GM23338 (cell line): ENCODE data around the gene PSD4. TPM values are rescaled to one million over a fixed set of nuclear protein-coding genes. Genes with fewer than 3 reads are reported as not detected.

Experiments used
- ATAC-seq: fragments of 200-7000 bp; cut with Tn5 transposase; 3 replicates; pipeline ENCODE4 v1.9.1; 2020
- DNase-seq: peaks from one replicate; pipeline ENCODE4 v3.0.0-alpha.2; 2015; ENCODE audit warnings: low spot score
- H2AFZ ChIP-seq: fragments of 200-600 bp; sonication (generic); 2 replicates; pipeline ENCODE4 v1.8.0; 2016; ENCODE audit warnings: antibody characterized with exemption, mild to moderate bottlenecking, moderate library complexity
- H3F3A ChIP-seq: fragments of 200-600 bp; sonication (generic); replicated peaks from 2 replicates; pipeline ENCODE4 v1.8.0; 2017; ENCODE audit warnings: antibody characterized with exemption, mixed run types, low read depth
- H3K27ac ChIP-seq: fragments of 200-600 bp; sonication (generic); 2 replicates; pipeline ENCODE4 v1.6.1; 2016; ENCODE audit warnings: low read depth
- H3K27me3 ChIP-seq: fragments of 200-600 bp; sonication (generic); 2 replicates; pipeline ENCODE4 v1.8.0; 2016; ENCODE audit warnings: mild to moderate bottlenecking, mixed run types, moderate library complexity; ENCODE audit not compliant: insufficient read depth
- H3K36me3 ChIP-seq: fragments of 200-600 bp; sonication (generic); 2 replicates; pipeline ENCODE4 v1.8.0; 2016; ENCODE audit warnings: mild to moderate bottlenecking; ENCODE audit not compliant: insufficient read depth
- H3K4me1 ChIP-seq: fragments of 200-600 bp; sonication (generic); 2 replicates; pipeline ENCODE4 v1.8.0; 2016; ENCODE audit warnings: mild to moderate bottlenecking, moderate library complexity; ENCODE audit not compliant: insufficient read depth
- H3K4me2 ChIP-seq: fragments of 200-600 bp; sonication (generic); 2 replicates; pipeline ENCODE4 v1.7.1; 2017; ENCODE audit warnings: mixed run types
- H3K4me3 ChIP-seq: fragments of 200-600 bp; sonication (generic); 2 replicates; pipeline ENCODE4 v1.6.1; 2016; ENCODE audit warnings: mixed run types
- H3K79me2 ChIP-seq: fragments of 200-600 bp; sonication (generic); replicated peaks from 2 replicates; pipeline ENCODE4 v1.8.0; 2017; ENCODE audit warnings: mild to moderate bottlenecking; ENCODE audit not compliant: insufficient read depth
- H3K9me2 ChIP-seq: fragments of 200-600 bp; sonication (generic); 2 replicates; pipeline ENCODE4 v1.8.0; 2017; ENCODE audit not compliant: insufficient read depth
- H4K20me1 ChIP-seq: fragments of 200-600 bp; sonication (generic); replicated peaks from 2 replicates; pipeline ENCODE4 v1.8.0; 2017; ENCODE audit warnings: mild to moderate bottlenecking; ENCODE audit not compliant: insufficient read depth
- H3K27ac Mint-ChIP-seq: 2 replicates; pipeline ENCODE4 v1.8.0; 2020; ENCODE audit warnings: inconsistent platforms, mild to moderate bottlenecking, moderate library complexity, mixed read lengths
- H3K27me3 Mint-ChIP-seq: 3 replicates; pipeline ENCODE4 v1.8.0; 2022; ENCODE audit warnings: low read depth, mild to moderate bottlenecking, moderate library complexity, mixed read lengths, inconsistent platforms; ENCODE audit not compliant: insufficient read depth, poor library complexity
- H3K36me3 Mint-ChIP-seq: 3 replicates; pipeline ENCODE4 v1.8.0; 2021; ENCODE audit warnings: low read depth, mild to moderate bottlenecking, inconsistent platforms, moderate library complexity, mixed read lengths
- H3K4me1 Mint-ChIP-seq: 3 replicates; pipeline ENCODE4 v1.8.0; 2020; ENCODE audit warnings: mild to moderate bottlenecking, inconsistent platforms, mixed read lengths
- H3K4me3 Mint-ChIP-seq: 3 replicates; pipeline ENCODE4 v1.8.0; 2021; ENCODE audit warnings: moderate library complexity, mild to moderate bottlenecking, inconsistent platforms, mixed read lengths
- H3K9me3 Mint-ChIP-seq: 3 replicates; pipeline ENCODE4 v1.8.0; 2020; ENCODE audit warnings: moderate library complexity, mild to moderate bottlenecking, inconsistent platforms, mixed read lengths
- CREB1 ChIP-seq: fragments of 250-450 bp; sonication (Bioruptor Pico); IDR thresholded peaks from 2 replicates; pipeline ENCODE4 v1.5.0; 2020; ENCODE audit warnings: low read depth, mild to moderate bottlenecking, moderate library complexity
- EZH2phosphoT487 ChIP-seq: fragments of 200-600 bp; sonication (generic); IDR thresholded peaks from one replicate; pipeline ENCODE4 v1.8.1; 2018; ENCODE audit warnings: antibody characterized with exemption; ENCODE audit not compliant: unreplicated experiment
- NANOG ChIP-seq: IDR thresholded peaks from 2 replicates; pipeline ENCODE4 v1.6.1; 2016; ENCODE audit warnings: antibody characterized with exemption, borderline replicate concordance
- POLR2AphosphoS5 ChIP-seq: IDR thresholded peaks from 2 replicates; pipeline ENCODE4 v1.6.1; 2016; ENCODE audit warnings: antibody characterized with exemption, low read depth
- STAT1 ChIP-seq: IDR thresholded peaks from one replicate; pipeline ENCODE4 v1.6.1; 2016; ENCODE audit warnings: antibody characterized with exemption; ENCODE audit not compliant: unreplicated experiment
- ZNF114 ChIP-seq: fragments of 250-450 bp; sonication (Bioruptor Pico); IDR thresholded peaks from 2 replicates; pipeline ENCODE4 v1.5.0; 2020; ENCODE audit warnings: mild to moderate bottlenecking, moderate library complexity
- ZNF331 ChIP-seq: fragments of 250-450 bp; sonication (Bioruptor Pico); IDR thresholded peaks from 2 replicates; pipeline ENCODE4 v1.5.0; 2020; ENCODE audit warnings: low read depth, mild to moderate bottlenecking, moderate library complexity
- polyA plus RNA-seq: library from polyadenylated mRNA; unstranded; fragments of >200 nt; fragmentation: Nextera tagmentation; extraction: Ambion mirVana; gene quantifications from 2 replicates; pipeline ENCODE4 v1.2.1, GENCODE V29; 2016
- total RNA-seq: library from RNA; depleted of rRNA; stranded (reverse); fragments of >200 nt; shearing (Covaris generic); gene quantifications from 2 replicates; pipeline ENCODE4 v1.2.3, GENCODE V29; 2014
- TF ChIP-seq, protein P1 (sequence below): IDR thresholded peaks from one replicate; pipeline ENCODE4 v1.6.1; 2018; ENCODE audit warnings: antibody characterized with exemption; ENCODE audit not compliant: unreplicated experiment
- TF ChIP-seq, protein P2 (sequence below), 2 experiments: fragments of 200-600 bp in 1 of 2; sonication (generic) in 1 of 2; conservative IDR thresholded peaks; 2 replicates each; pipeline versions ENCODE4 v1.5.1 to v1.6.1; 2016 to 2017; ENCODE audit warnings: antibody characterized with exemption in 2 of 2, low read depth in 2 of 2, mild to moderate bottlenecking in 2 of 2, moderate library complexity in 1 of 2

PSD4 gene
- total and polyA plus RNA-seq, 2 experiments from 2014 or later, result 0.06 to 0.66 TPM

DNA sequence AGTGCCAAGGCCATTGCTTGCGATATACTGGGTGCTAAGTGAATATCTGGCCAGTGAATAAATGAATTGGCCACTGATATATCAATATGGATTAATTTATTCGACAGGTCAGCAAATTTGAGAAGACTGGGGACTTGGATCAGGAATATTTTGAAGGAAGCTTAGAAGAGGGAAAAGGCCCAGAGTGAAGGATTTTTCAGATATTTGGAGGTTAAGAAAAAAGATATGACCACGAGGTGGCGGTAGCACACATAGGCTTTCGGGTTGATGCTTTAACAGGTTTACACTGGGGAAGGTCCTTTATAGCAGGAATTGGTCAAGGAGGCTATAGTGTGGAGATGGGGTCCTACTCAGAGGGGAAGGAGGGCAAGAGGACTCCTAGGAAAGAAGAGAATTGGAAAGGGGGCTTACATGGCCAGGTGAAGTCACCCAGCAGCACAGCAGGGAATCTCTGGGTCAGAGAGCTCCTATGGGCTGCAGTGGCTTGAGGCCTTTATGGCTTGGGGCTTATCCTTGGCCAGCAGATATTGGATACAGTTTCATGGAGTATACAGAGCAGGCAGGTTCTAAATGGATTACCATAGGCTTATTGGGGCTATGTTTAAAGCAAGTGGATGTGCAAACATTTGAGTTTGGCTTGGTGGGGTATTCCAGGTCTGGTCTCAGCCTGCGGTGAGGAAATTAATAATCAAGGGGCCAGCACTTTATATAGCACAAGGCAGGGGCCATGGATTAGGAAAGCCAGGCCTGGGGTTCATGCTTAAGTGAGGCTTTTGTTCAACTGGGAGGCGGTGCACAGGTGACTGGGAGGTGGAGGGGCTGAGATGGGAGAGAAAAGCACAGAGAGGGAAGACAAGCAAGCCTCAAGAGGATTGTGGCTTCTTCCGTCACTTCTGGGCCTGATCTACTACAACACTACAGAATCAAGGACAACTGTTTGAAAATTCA is 36.7 kb upstream of the PSD4 start:
- ATAC-seq, result peak; percentile 76
- H3K4me3 ChIP-seq, result no peak overlapping the region
- no peaks in the 10 kb centered on the region for H3K36me3 Mint-ChIP-seq
- no peaks in the 10 kb centered on the region for H3K27me3 ChIP-seq
- no peak overlapping the region; the same call in 2 of the 3 replicates for H3K4me3 Mint-ChIP-seq
- H3K79me2 ChIP-seq, result no peaks in the 10 kb centered on the region
- no peaks in the 10 kb centered on the region for H3K9me3 Mint-ChIP-seq
- H3K36me3 ChIP-seq, result no peaks in the 10 kb centered on the region
- no peaks in the 10 kb centered on the region for H4K20me1 ChIP-seq
- H3K9me2 ChIP-seq, result no peaks in the 10 kb centered on the region
- no peak overlapping the region for H3K4me2 ChIP-seq
- no peaks in the 10 kb centered on the region for H3F3A ChIP-seq
- no peak overlapping the region for H3K27ac ChIP-seq
- no peak overlapping the region for H2AFZ ChIP-seq
- no peaks in the 10 kb centered on the region for H3K27me3 Mint-ChIP-seq
- H3K4me1 Mint-ChIP-seq, result no peaks in the 10 kb centered on the region; the same call in 2 of the 3 replicates
- TF ChIP-seq, protein P1, sequence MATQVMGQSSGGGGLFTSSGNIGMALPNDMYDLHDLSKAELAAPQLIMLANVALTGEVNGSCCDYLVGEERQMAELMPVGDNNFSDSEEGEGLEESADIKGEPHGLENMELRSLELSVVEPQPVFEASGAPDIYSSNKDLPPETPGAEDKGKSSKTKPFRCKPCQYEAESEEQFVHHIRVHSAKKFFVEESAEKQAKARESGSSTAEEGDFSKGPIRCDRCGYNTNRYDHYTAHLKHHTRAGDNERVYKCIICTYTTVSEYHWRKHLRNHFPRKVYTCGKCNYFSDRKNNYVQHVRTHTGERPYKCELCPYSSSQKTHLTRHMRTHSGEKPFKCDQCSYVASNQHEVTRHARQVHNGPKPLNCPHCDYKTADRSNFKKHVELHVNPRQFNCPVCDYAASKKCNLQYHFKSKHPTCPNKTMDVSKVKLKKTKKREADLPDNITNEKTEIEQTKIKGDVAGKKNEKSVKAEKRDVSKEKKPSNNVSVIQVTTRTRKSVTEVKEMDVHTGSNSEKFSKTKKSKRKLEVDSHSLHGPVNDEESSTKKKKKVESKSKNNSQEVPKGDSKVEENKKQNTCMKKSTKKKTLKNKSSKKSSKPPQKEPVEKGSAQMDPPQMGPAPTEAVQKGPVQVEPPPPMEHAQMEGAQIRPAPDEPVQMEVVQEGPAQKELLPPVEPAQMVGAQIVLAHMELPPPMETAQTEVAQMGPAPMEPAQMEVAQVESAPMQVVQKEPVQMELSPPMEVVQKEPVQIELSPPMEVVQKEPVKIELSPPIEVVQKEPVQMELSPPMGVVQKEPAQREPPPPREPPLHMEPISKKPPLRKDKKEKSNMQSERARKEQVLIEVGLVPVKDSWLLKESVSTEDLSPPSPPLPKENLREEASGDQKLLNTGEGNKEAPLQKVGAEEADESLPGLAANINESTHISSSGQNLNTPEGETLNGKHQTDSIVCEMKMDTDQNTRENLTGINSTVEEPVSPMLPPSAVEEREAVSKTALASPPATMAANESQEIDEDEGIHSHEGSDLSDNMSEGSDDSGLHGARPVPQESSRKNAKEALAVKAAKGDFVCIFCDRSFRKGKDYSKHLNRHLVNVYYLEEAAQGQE, result no peak
- TF ChIP-seq ZNF114 (CRISPR knock-in tag) (no peak), NANOG (no peak), POLR2AphosphoS5 (no peak)
- TF ChIP-seq, protein P2, sequence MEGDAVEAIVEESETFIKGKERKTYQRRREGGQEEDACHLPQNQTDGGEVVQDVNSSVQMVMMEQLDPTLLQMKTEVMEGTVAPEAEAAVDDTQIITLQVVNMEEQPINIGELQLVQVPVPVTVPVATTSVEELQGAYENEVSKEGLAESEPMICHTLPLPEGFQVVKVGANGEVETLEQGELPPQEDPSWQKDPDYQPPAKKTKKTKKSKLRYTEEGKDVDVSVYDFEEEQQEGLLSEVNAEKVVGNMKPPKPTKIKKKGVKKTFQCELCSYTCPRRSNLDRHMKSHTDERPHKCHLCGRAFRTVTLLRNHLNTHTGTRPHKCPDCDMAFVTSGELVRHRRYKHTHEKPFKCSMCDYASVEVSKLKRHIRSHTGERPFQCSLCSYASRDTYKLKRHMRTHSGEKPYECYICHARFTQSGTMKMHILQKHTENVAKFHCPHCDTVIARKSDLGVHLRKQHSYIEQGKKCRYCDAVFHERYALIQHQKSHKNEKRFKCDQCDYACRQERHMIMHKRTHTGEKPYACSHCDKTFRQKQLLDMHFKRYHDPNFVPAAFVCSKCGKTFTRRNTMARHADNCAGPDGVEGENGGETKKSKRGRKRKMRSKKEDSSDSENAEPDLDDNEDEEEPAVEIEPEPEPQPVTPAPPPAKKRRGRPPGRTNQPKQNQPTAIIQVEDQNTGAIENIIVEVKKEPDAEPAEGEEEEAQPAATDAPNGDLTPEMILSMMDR (conservative IDR thresholded peaks at IDR 0.05; ENCODE audit: low read depth in 2 of 2), result peak; percentile 77 to 80
- no peak overlapping the region for H3K27ac Mint-ChIP-seq
- peak; percentile 85 for DNase-seq
- H3K4me1 ChIP-seq, result no peaks in the 10 kb centered on the region

DNA sequence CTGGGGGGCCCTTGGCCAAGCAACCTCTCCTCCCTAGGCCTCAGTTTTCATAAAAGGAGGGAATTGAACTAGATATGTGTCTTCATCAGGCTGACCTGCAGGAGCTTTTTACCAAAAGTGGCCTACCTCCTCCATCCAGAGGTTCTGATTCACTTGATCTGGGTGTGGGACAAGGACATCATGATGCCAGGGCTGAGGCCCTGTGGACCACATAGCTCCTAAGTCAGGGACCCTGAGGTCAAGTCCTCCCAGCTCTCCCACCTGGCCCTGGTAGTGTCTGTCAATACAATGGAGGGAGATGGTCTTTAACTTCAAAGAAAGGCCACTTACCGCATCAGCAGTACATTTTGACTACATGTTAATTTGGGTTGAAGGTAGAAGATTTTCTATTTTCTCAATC is 35.9 kb upstream of the PSD4 start:
- H3K4me1 ChIP-seq, result no peaks in the 10 kb centered on the region
- H3K36me3 ChIP-seq, result no peaks in the 10 kb centered on the region
- Mint-ChIP-seq H3K36me3 (no peaks in the 10 kb centered on the region), H3K27ac (no peak overlapping the region), H3K27me3 (no peaks in the 10 kb centered on the region), H3K9me3 (no peaks in the 10 kb centered on the region), H3K4me3 (no peak overlapping the region), H3K4me1 (no peaks in the 10 kb centered on the region; the same call in 2 of the 3 replicates)
- no peak overlapping the region for H3K4me3 ChIP-seq
- H3F3A ChIP-seq, result no peaks in the 10 kb centered on the region
- H3K27me3 ChIP-seq, result no peaks in the 10 kb centered on the region
- H3K27ac ChIP-seq, result no peak overlapping the region
- H3K4me2 ChIP-seq, result no peak overlapping the region
- no peaks in the 10 kb centered on the region for H4K20me1 ChIP-seq
- H2AFZ ChIP-seq, result no peak overlapping the region
- H3K9me2 ChIP-seq, result no peaks in the 10 kb centered on the region
- DNase-seq, result no peak
- H3K79me2 ChIP-seq, result no peaks in the 10 kb centered on the region
- no peak for ATAC-seq
- TF ChIP-seq ZNF331 (CRISPR knock-in tag), result no peak
- TF ChIP-seq CREB1, result no peak
- TF ChIP-seq POLR2AphosphoS5, result no peak
- TF ChIP-seq STAT1, result no peak
- no peak for TF ChIP-seq ZNF114 (CRISPR knock-in tag)
- no peak for TF ChIP-seq EZH2phosphoT487
- TF ChIP-seq, protein P1, result no peak
- TF ChIP-seq, protein P2 (conservative IDR thresholded peaks at IDR 0.05; ENCODE audit: low read depth in 2 of 2), result no peak
